ENCODE measurements around the gene MALRD1.

The MALRD1 gene

GRCh38 chr10:19048489-19048888, at the start of gene MALRD1:
MALRD1 (plus strand) TSS chr10:19048801; CDS start chr10:19048939, 138 bp downstream.
- DNase-seq = no peak

- no peak for DNase-seq
Observed at GRCh38 chr10:19003341-19003740, 45.3 kb upstream of the MALRD1 start.

- DNase-seq = no peak
Observed at GRCh38 chr10:19012111-19012510, 36.5 kb upstream of the MALRD1 start.

GRCh38 chr10:19014034-19014433, 34.6 kb upstream of the MALRD1 start:
- no peak for DNase-seq

- no peak for DNase-seq
Observed at GRCh38 chr10:19014498-19014897, 34.1 kb upstream of the MALRD1 start.

GRCh38 chr10:19017116-19017890, 31.3 kb upstream of the MALRD1 start:
- no peak for DNase-seq

DNA sequence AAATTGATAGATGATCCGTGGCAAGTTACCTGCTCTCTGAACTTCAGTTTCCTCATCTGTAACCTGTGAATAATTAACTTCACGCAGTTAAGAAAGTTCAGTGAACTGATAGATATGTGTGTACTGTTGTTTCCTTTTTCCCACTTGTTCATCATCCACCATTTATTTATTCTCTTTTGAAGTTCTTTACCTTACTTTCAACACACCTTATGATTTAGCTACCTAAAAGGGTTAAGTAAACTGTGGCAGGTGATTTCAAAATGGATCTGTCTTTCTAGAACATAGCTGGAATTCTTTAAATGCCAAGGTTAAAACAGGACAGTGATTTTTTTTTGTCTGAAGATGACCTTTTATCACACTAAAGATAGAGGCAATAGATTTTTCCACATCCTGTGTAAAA, 27.4 kb upstream of the MALRD1 start:
- DNase-seq = no peak

- DNase-seq = no peak
Observed at GRCh38 chr10:19024611-19025010, 24.0 kb upstream of the MALRD1 start.

- DNase-seq = no peak
Observed at GRCh38 chr10:19031763-19032162, 16.8 kb upstream of the MALRD1 start.

DNA sequence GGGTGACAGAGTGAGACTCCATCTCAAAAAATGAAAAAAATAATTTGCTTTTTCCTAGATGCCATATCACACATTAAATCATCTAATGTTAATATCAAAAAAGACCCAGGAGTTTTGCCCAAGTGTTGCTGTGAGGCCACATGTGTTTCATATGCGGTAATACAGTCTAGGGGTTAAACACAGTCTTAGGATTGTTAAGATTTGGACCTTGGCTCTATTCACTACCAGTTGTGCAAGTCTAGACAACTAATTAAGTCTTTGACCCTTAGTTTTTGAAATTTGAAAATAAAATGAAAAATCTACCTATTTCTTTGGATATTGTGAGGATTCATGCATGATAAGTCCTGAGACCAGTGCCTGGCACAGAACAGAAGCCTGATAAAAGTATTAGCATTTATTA, 14.9 kb upstream of the MALRD1 start:
- no peak for DNase-seq

GRCh38 chr10:19041171-19041570, 7.4 kb upstream of the MALRD1 start:
- DNase-seq = no peak

DNA sequence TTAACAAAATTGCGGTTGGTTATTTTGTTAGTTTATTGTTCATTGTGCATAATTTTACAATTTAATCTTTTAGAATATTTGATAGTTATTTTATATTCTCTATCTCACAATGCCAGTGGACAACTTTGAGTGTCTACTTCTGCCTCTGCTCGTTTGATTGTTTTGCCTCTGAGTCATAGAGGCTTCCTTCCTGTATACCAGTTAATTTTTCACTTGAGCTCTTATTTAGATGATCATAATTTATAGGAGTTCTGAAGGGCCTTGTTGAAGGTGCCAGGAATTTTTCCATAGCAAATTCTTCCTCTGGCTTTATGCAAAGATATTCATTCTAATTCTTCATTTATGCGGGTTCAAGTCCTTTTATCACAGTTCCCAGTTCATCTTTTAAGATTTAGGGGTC, 5.2 kb upstream of the MALRD1 start:
- DNase-seq = peak; percentile 37

DNA sequence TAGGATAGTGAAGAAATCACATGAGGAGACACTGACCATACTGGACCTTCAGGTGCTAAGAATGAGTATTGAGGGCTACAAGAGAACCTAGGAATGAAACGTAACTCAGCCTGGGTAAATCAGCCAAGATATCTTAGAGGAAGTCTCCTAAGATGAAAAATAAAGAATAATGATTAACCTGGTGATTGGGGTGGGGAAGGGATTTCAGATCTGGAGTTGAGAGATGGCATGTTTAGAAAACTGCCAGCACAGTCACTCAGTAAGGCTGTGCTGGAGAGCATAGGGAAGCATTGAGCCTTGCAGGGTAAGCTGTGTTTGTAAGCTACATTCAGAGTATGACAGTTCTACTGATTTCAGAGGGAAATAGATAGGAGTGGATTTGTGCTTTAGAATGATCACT, 1.9 kb upstream of the MALRD1 start:
- no peak for DNase-seq

DNA sequence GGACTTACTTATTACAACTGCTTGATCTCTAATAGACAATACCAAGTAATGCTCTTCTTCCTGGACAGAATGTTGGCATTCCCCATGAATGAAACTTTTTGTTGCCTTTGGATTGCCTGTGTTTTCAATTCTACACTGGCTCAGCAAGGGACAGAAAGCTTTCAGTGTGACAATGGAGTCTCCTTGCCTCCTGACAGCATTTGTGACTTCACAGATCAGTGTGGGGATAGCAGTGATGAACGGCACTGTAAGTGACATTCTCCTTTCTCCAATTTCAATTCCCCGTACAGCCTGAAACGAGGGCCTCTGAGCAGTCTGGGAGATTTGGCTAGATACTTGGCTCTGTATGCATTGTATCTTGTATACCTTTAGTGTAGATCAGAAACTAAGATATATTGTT, 290 bp downstream of the MALRD1 start:
- no peak for DNase-seq

GRCh38 chr10:19049567-19049966, 966 bp downstream of the MALRD1 start:
- DNase-seq = no peak

- no peak for DNase-seq
Observed at GRCh38 chr10:19054289-19054835, 5.8 kb downstream of the MALRD1 start.

DNA sequence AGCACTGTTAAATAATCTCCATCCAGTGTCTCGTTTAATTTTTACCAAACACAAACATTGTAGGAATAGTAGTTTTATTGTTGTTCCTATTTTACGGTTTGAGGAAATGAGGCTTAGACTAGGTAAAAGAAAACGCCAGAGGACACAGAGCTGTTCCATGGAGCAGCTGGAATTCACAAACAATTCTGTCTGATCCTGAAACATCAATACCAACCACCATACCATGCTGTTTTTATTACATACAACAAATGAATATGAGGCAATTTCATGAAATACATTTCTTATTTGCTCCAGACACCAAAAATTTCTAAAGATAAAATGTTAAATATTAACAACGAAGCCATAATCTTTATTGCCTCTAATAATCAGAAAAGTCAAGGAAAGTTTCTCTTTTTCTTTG, 9.4 kb downstream of the MALRD1 start:
- no peak for DNase-seq

DNA sequence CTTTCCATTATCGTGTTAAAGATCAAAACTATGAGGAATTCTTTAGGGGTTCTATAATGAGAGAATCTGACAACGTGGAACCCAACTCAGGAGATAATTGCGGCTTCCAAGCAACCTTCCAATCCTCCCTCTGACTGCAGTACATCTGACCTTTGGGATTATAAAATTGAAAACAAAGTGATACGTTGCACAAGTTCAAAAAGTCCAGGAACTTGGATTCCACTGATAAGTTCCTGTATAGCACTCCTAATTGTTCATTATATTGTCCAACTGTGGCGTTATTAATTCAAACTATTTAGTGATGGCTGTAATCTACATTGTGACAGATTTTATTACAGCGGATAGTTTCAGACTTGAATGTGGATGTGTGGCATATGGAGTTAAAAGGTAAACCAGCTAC, 15.4 kb downstream of the MALRD1 start:
- no peak for DNase-seq

DNA sequence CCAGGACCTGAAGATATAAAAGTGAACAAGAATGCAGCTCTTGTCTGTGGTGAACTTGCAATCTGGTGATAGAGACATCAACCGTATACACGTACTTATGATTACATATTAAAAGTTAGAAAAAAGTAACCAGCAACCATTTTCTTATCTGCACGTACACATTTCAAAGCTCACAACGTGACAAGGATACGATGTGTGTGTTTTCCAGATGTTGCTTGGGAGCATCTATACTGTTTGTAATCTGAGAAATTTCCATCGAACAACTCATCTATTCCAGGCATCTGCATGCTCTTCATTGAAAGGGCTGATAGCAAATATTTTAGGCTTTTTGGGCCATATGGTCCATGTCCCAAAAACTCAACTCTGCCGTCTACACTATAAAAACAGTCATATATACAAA, 23.3 kb downstream of the MALRD1 start:
- DNase-seq = no peak

DNA sequence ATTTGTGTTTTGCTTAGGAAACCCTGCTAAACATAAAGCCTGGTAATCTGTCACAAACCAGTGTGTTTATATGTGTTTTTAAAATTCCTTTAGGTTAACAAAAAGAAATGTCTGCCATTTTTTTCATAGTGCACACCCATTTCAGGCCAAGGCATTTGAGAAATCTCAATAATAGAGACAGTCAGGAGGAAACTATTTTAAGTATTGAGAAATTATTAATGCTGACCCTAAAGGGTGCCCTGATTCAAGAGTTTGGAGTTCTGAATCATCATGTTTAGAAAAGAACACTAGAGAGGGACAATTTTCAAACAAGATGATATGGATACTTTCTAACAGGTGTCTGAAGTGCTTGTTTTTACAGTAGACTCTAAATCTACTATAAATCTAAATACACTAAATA, 28.7 kb downstream of the MALRD1 start:
- DNase-seq = no peak

- no peak for DNase-seq
Observed at GRCh38 chr10:19096501-19097073, 48.0 kb downstream of the MALRD1 start.

GRCh38 chr10:19097151-19097550, 48.5 kb downstream of the MALRD1 start:
- no peak for DNase-seq

DNA sequence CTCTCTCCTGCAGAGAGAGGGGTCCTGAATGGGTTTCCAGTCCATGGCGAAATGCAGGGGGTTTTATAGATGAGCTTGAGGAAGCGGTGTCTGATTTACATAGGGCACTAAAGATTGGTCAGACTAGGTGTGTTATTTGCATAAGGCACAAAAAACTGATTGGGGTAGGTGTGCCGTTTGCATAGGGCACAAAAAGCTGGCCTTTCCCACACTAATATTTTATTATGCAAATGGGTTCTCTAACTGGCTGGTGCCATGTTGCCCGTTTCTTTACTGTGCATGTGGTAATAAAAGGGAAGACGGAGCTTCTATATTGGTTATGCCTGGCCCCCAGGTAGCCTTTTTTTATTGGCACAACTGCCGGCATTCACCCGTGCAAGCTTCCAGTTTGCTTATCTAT, 50.2 kb downstream of the MALRD1 start:
- no peak for DNase-seq

DNA sequence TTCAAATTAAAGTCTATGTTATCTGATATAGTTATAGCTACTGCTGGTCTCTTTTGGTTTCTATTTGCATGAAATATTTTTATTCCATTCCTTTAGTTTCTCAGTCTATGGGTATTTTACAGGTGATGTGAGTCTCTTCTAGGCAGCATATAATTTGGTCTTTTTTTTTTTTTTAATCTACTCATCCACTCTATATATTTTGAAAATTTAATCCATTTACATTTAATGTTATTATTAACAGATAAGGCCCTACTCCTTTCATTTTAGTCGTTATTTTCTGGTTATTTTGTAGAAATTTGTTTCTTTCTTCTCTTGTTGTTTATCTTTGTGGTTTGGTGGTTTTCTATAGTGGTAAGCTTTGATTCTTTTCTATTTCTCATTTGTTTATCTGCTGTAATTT, 58.8 kb downstream of the MALRD1 start:
- DNase-seq = no peak
